HUES64 (cell line): ENCODE data around the gene FAM131C.

Experiments
- H3K27ac ChIP-seq: 2 replicates; pipeline ENCODE4 v1.7.0; 2013; ENCODE audit warnings: low read depth, low read length, inconsistent platforms
- H3K27me3 ChIP-seq: 2 replicates; pipeline ENCODE4 v1.6.1; 2013; ENCODE audit warnings: mild to moderate bottlenecking, low read length; ENCODE audit not compliant: insufficient read depth
- H3K36me3 ChIP-seq: 2 replicates; pipeline ENCODE4 v1.6.1; 2013; ENCODE audit warnings: mild to moderate bottlenecking, low read length; ENCODE audit not compliant: insufficient read depth
- H3K4me1 ChIP-seq: 2 replicates; pipeline ENCODE4 v1.6.1; 2013; ENCODE audit warnings: mild to moderate bottlenecking, low read length, moderate library complexity; ENCODE audit not compliant: insufficient read depth
- H3K4me3 ChIP-seq: 2 replicates; pipeline ENCODE4 v1.5.1; 2013; ENCODE audit warnings: mild to moderate bottlenecking, low read length, moderate library complexity
- H3K9ac ChIP-seq: 2 replicates; pipeline ENCODE4 v1.6.1; 2013; ENCODE audit warnings: mild to moderate bottlenecking, low read depth, low read length
- H3K9me3 ChIP-seq: 2 replicates; pipeline ENCODE4 v1.6.1; 2013; ENCODE audit warnings: low read depth, low read length; ENCODE audit not compliant: insufficient read depth
- WGBS: fragments of 150-250, 120-280 bp; methylation state at CpG from one replicate; pipeline ENCODE4 v1.1.7; 2013; ENCODE audit warnings: missing lambda C conversion rate; 5-methylcytosine and 5-hydroxymethylcytosine counted together

Gene FAM131C

GRCh38 chr1:16018308-16018707 is 55.1 kb downstream of the FAM131C start:
- WGBS = 94% methylated on average over 4 of the region's 4 CpGs
- no peaks in the 10 kb centered on the region for H3K36me3 ChIP-seq
- no peak overlapping the region for H3K27ac ChIP-seq
- peaks cover 18% of the 10 kb centered on the region for H3K4me1 ChIP-seq
- peaks cover 4% of the 10 kb centered on the region; the same call in 1 of the 2 replicates for H3K27me3 ChIP-seq
- H3K9ac ChIP-seq = no peak overlapping the region
- H3K9me3 ChIP-seq = no peaks in the 10 kb centered on the region
- no peak overlapping the region for H3K4me3 ChIP-seq

- WGBS = 59% methylated on average over 37 of the region's 37 CpGs
- Histone ChIP-seq H3K9ac (no peak within 1 kb of the TSS), H3K27ac (no peak within 1 kb of the TSS)
These were observed 55.8 kb downstream of the FAM131C start, which contains the start of gene HSPB7 for GRCh38 chr1:16017461-16018303. TSS of gene HSPB7 (minus strand) at chr1:16018043. CDS start at chr1:16017963, 80 bp downstream.

GRCh38 chr1:16017076-16017460 is 56.4 kb downstream of the FAM131C start:
- H3K4me1 ChIP-seq = peaks cover 18% of the 10 kb centered on the region

More at GRCh38 chr1:16017461-16018303, 55.8 kb downstream of the FAM131C start, which contains the start of gene HSPB7:
- Histone ChIP-seq H3K27me3 (peaks cover 4% of the 10 kb centered on the region; the same call in 1 of the 2 replicates), H3K4me3 (no peak within 1 kb of the TSS), H3K4me1 (peaks cover 18% of the 10 kb centered on the region), H3K9me3 (no peaks in the 10 kb centered on the region), H3K36me3 (no peaks in the 10 kb centered on the region)

GRCh38 chr1:16015960-16016901 is 57.2 kb downstream of the FAM131C start:
- H3K4me1 ChIP-seq = peaks cover 18% of the 10 kb centered on the region
- H3K27ac ChIP-seq = no peak overlapping the region

More at GRCh38 chr1:16017076-16017460, 56.4 kb downstream of the FAM131C start:
- no peak overlapping the region for H3K27ac ChIP-seq
- H3K9me3 ChIP-seq = no peaks in the 10 kb centered on the region
- no peak overlapping the region for H3K4me3 ChIP-seq
- no peaks in the 10 kb centered on the region for H3K36me3 ChIP-seq
- peaks cover 4% of the 10 kb centered on the region; the same call in 1 of the 2 replicates for H3K27me3 ChIP-seq
- WGBS = 81% methylated on average over 9 of the region's 10 CpGs
- no peak overlapping the region for H3K9ac ChIP-seq

GRCh38 chr1:16015491-16015890 is 58.0 kb downstream of the FAM131C start:
- Histone ChIP-seq H3K4me3 (no peak overlapping the region), H3K36me3 (no peaks in the 10 kb centered on the region), H3K9ac (no peak overlapping the region), H3K4me1 (peaks cover 18% of the 10 kb centered on the region), H3K27me3 (no peaks in the 10 kb centered on the region), H3K27ac (no peak overlapping the region), H3K9me3 (no peaks in the 10 kb centered on the region)
- WGBS = 95% methylated on average over 25 of the region's 25 CpGs

More at GRCh38 chr1:16015960-16016901, 57.2 kb downstream of the FAM131C start:
- Histone ChIP-seq H3K4me3 (no peak overlapping the region), H3K36me3 (no peaks in the 10 kb centered on the region), H3K27me3 (no peaks in the 10 kb centered on the region), H3K9me3 (no peaks in the 10 kb centered on the region), H3K9ac (no peak overlapping the region)
- 89% methylated on average over 23 of the region's 23 CpGs for WGBS

GRCh38 chr1:16014509-16015482 is 58.7 kb downstream of the FAM131C start:
- WGBS = 81% methylated on average over 17 of the region's 17 CpGs

GRCh38 chr1:16013908-16014258 is 59.6 kb downstream of the FAM131C start:
- H3K9me3 ChIP-seq = no peaks in the 10 kb centered on the region
- H3K27me3 ChIP-seq = no peaks in the 10 kb centered on the region
- peaks cover 13% of the 10 kb centered on the region; the same call in 1 of the 2 replicates for H3K4me1 ChIP-seq
- H3K36me3 ChIP-seq = no peaks in the 10 kb centered on the region
- H3K27ac ChIP-seq = no peak overlapping the region
- H3K9ac ChIP-seq = no peak overlapping the region
- no CpG with 5 or more reads among the region's 4 CpGs for WGBS
- H3K4me3 ChIP-seq = no peak overlapping the region; the same call in 1 of the 2 replicates

More at GRCh38 chr1:16014509-16015482, 58.7 kb downstream of the FAM131C start:
- H3K4me3 ChIP-seq = no peak overlapping the region
- no peak overlapping the region for H3K9ac ChIP-seq
- H3K9me3 ChIP-seq = no peaks in the 10 kb centered on the region
- no peaks in the 10 kb centered on the region for H3K36me3 ChIP-seq
- no peaks in the 10 kb centered on the region for H3K27me3 ChIP-seq
- peaks cover 18% of the 10 kb centered on the region for H3K4me1 ChIP-seq
- H3K27ac ChIP-seq = no peak overlapping the region

- Histone ChIP-seq H3K27me3 (no peaks in the 10 kb centered on the region), H3K36me3 (no peaks in the 10 kb centered on the region), H3K9ac (peak overlapping the region; percentile 46), H3K4me1 (peaks cover 12% of the 10 kb centered on the region; the same call in 1 of the 2 replicates), H3K9me3 (no peaks in the 10 kb centered on the region), H3K4me3 (peak overlapping the region; percentile 45), H3K27ac (peak overlapping the region; percentile 85)
- 24% methylated on average over 25 of the region's 28 CpGs for WGBS
These were observed 60.1 kb downstream of the FAM131C start for GRCh38 chr1:16013220-16013907.

- Histone ChIP-seq H3K9ac (peak overlapping the region; percentile 54), H3K4me1 (peaks cover 5% of the 10 kb centered on the region; the same call in 1 of the 2 replicates), H3K27ac (peak overlapping the region; percentile 85), H3K36me3 (no peaks in the 10 kb centered on the region), H3K27me3 (no peaks in the 10 kb centered on the region), H3K9me3 (no peaks in the 10 kb centered on the region), H3K4me3 (peak overlapping the region; percentile 45)
- 6% methylated on average over 36 of the region's 36 CpGs for WGBS
These were observed 60.7 kb downstream of the FAM131C start for GRCh38 chr1:16012590-16013219.
